ENCODE measurements around the gene NALCN.

GRCh38 chr13:101010100-101010499, 406.2 kb downstream of the NALCN start:
- TF ChIP-seq CTCF (IDR thresholded peaks at IDR 0.05) (no peak), POLR2A (IDR thresholded peaks at IDR 0.05) (no peak)

Data from body of pancreas (tissue), 4 donors.